ENCODE results near the gene NPTN.

NPTN gene

GRCh38 chr15:73631915-73632669 is 1.1 kb downstream of the NPTN start:
- DNase-seq (ENCODE audit: low read depth), result no peak

GRCh38 chr15:73630921-73631362 is 2.2 kb downstream of the NPTN start:
- no peak for DNase-seq (ENCODE audit: low read depth)

- no peak for DNase-seq (ENCODE audit: low read depth)
These were observed 3.3 kb downstream of the NPTN start for GRCh38 chr15:73629798-73630429.

- DNase-seq (ENCODE audit: low read depth), result no peak
These were observed 4.0 kb downstream of the NPTN start for GRCh38 chr15:73628976-73629797.

GRCh38 chr15:73628102-73628501 is 5.1 kb downstream of the NPTN start:
- no peak for DNase-seq (ENCODE audit: low read depth)

GRCh38 chr15:73626072-73626471 is 7.1 kb downstream of the NPTN start:
- DNase-seq (ENCODE audit: low read depth), result no peak

- no peak for DNase-seq (ENCODE audit: low read depth)
These were observed 8.7 kb downstream of the NPTN start for GRCh38 chr15:73624530-73624929.

- no peak for DNase-seq (ENCODE audit: low read depth)
These were observed 11.8 kb downstream of the NPTN start for GRCh38 chr15:73621286-73621826.

GRCh38 chr15:73620078-73620477 is 13.1 kb downstream of the NPTN start:
- no peak for DNase-seq (ENCODE audit: low read depth)

GRCh38 chr15:73617913-73618312 is 15.3 kb downstream of the NPTN start:
- no peak for DNase-seq (ENCODE audit: low read depth)

- DNase-seq (ENCODE audit: low read depth), result no peak
These were observed 15.8 kb downstream of the NPTN start for GRCh38 chr15:73617301-73617831.

- no peak for DNase-seq (ENCODE audit: low read depth)
These were observed 24.2 kb downstream of the NPTN start for GRCh38 chr15:73608941-73609340.

GRCh38 chr15:73608475-73608874 is 24.7 kb downstream of the NPTN start:
- DNase-seq (ENCODE audit: low read depth), result no peak

GRCh38 chr15:73607843-73608242 is 25.3 kb downstream of the NPTN start:
- DNase-seq (ENCODE audit: low read depth), result no peak

GRCh38 chr15:73607405-73607804 is 25.8 kb downstream of the NPTN start:
- no peak for DNase-seq (ENCODE audit: low read depth)

- no peak for DNase-seq (ENCODE audit: low read depth)
These were observed 27.3 kb downstream of the NPTN start for GRCh38 chr15:73605759-73606436.

GRCh38 chr15:73604477-73604876 is 28.7 kb downstream of the NPTN start:
- DNase-seq (ENCODE audit: low read depth), result no peak

GRCh38 chr15:73602992-73603391 is 30.2 kb downstream of the NPTN start:
- no peak for DNase-seq (ENCODE audit: low read depth)

GRCh38 chr15:73602446-73602843 is 30.7 kb downstream of the NPTN start:
- no peak for DNase-seq (ENCODE audit: low read depth)

GRCh38 chr15:73601451-73602445 is 31.4 kb downstream of the NPTN start:
- DNase-seq (ENCODE audit: low read depth), result no peak
